Stimulated activated CD8-positive, alpha-beta memory T cell treated with anti-CD3 and anti-CD28 coated beads, Interleukin-2, amount 100 ng/mL, for 1 hour (primary cell): Measurements from ENCODE around the gene MAN2B1.

Experiments
- DNase-seq, 2 donors: peaks; one replicate each; pipeline ENCODE4 v3.0.0-alpha.2; 2020; ENCODE audit warnings: low read depth in 2 of 2

The MAN2B1 gene

GRCh38 chr19:12617646-12618045 is 48.9 kb downstream of the MAN2B1 start:
- no peak for DNase-seq

- no peak for DNase-seq
Observed at GRCh38 chr19:12611361-12611699, 55.2 kb downstream of the MAN2B1 start.

GRCh38 chr19:12610540-12611360 is 55.8 kb downstream of the MAN2B1 start, which contains the start of the genes ZNF490 and ZNF791:
Gene ZNF490, minus strand, starts transcription at chr19:12610813. Its CDS starts 133 bp downstream, at chr19:12610680.
Gene ZNF791, plus strand, starts transcription at chr19:12610920. Its CDS starts 160 bp downstream, at chr19:12611080.
- peak; percentile 91 for DNase-seq

GRCh38 chr19:12607631-12608030 is 58.9 kb downstream of the MAN2B1 start:
- DNase-seq: no peak

- no peak for DNase-seq
Observed at GRCh38 chr19:12606796-12607195, 59.7 kb downstream of the MAN2B1 start.

GRCh38 chr19:12603714-12604113 is 62.8 kb downstream of the MAN2B1 start:
- DNase-seq: no peak

- DNase-seq: no peak
Observed at GRCh38 chr19:12597594-12597993, 68.9 kb downstream of the MAN2B1 start.

- no peak for DNase-seq
Observed at GRCh38 chr19:12596927-12597548, 69.5 kb downstream of the MAN2B1 start.
